ENCODE measurements around the gene CCT5.
"Not testable (repeated sequence)": the region's sequence is repeated elsewhere in the genome, so short reads cannot be mapped to it uniquely, and the experiment has no call there.

Gene CCT5

GRCh38 chr5:10301842-10302610 is 51.9 kb downstream of the CCT5 start:
- no peak for DNase-seq (ENCODE audit: low read depth in 2 of 2)

- no peak for DNase-seq (ENCODE audit: low read depth in 2 of 2)
Measured at GRCh38 chr5:10303201-10303600, 53.1 kb downstream of the CCT5 start.

- no peak for DNase-seq (ENCODE audit: low read depth in 2 of 2)
Measured at GRCh38 chr5:10303699-10304170, 53.7 kb downstream of the CCT5 start.

- no peak for DNase-seq (ENCODE audit: low read depth in 2 of 2)
Measured at GRCh38 chr5:10304932-10305331, 54.9 kb downstream of the CCT5 start.

- DNase-seq (ENCODE audit: low read depth in 2 of 2), result no peak
Measured at GRCh38 chr5:10306114-10306513, 56.0 kb downstream of the CCT5 start.

GRCh38 chr5:10306806-10307205 is 56.7 kb downstream of the CCT5 start:
- DNase-seq (ENCODE audit: low read depth in 2 of 2), result no peak

- DNase-seq (ENCODE audit: low read depth in 2 of 2), result peak in 1 of 2 donors; percentile 12
Measured at GRCh38 chr5:10307206-10308148, 57.4 kb downstream of the CCT5 start, which contains the start of gene CMBL. Gene CMBL, minus strand, starts transcription at chr5:10307902. Its CDS starts 17,140 bp downstream, at chr5:10290762.

- DNase-seq (ENCODE audit: low read depth in 2 of 2), result no peak
Measured at GRCh38 chr5:10308844-10309243, 58.8 kb downstream of the CCT5 start.

GRCh38 chr5:10310066-10310779 is 60.1 kb downstream of the CCT5 start:
- no peak for DNase-seq (ENCODE audit: low read depth in 2 of 2)

- not testable (repeated sequence) for DNase-seq (ENCODE audit: low read depth in 2 of 2)
Measured at GRCh38 chr5:10310835-10311570, 60.9 kb downstream of the CCT5 start.

- no peak for DNase-seq (ENCODE audit: low read depth in 2 of 2)
Measured at GRCh38 chr5:10311595-10312425, 61.7 kb downstream of the CCT5 start.

GRCh38 chr5:10315201-10315600 is 65.1 kb downstream of the CCT5 start:
- DNase-seq (ENCODE audit: low read depth in 2 of 2), result no peak

All from stimulated activated CD4-positive, alpha-beta T cell treated with anti-CD3 and anti-CD28 coated beads, Interleukin-15, amount 100 ng/mL, for 48 hours (primary cell).